IMR-90 (cell line): ENCODE measurements around the gene SPAG16. TPM values are rescaled to one million over a fixed set of nuclear protein-coding genes. Genes with fewer than 3 reads are reported as not detected.
A peak's percentile ranks its signal among the peaks of the same experiment; 100 is the strongest.

Experiments
- ATAC-seq: fragments of 200-7000 bp; cut with Tn5 transposase; 2 replicates; pipeline ENCODE4 v1.9.1; 2020; ENCODE audit warnings: low read depth, mild to moderate bottlenecking, moderate library complexity
- BruUV-seq: library from RNA; stranded (reverse); fragments of 400-500 nt; replicated peaks from 2 replicates; lab custom pipeline; 2021; lab: Mats Ljungman, UMichigan
- CTCF ChIA-PET: fragments of 300-600 bp; formaldehyde crosslinking; extraction: SDS; loops from one replicate; lab custom pipeline; 2021; ENCODE audit warnings: antibody characterized with exemption; lab: Yijun Ruan, JAX
- POLR2A ChIA-PET: fragments of 300-600 bp; sonication (Branson Sonifier 250); formaldehyde crosslinking; loops from one replicate; lab custom pipeline; 2022; ENCODE audit warnings: antibody characterized with exemption; ENCODE audit not compliant: unreplicated experiment; lab: Charles Lee
- DNase-seq: peaks from one replicate; pipeline ENCODE4 v3.0.0; 2013
- H2AFZ ChIP-seq: replicated peaks from 2 replicates; pipeline ENCODE3; 2013; ENCODE audit warnings: low read length, mild to moderate bottlenecking; ENCODE audit not compliant: poor library complexity
- H2AK5ac ChIP-seq: 2 replicates; pipeline ENCODE4 v1.6.1; 2013; ENCODE audit warnings: low read depth, low read length, inconsistent platforms
- H2AK9ac ChIP-seq: replicated peaks from 2 replicates; pipeline ENCODE3; 2013; ENCODE audit warnings: mild to moderate bottlenecking, low read depth, low read length, moderate library complexity; ENCODE audit not compliant: poor library complexity
- H2BK120ac ChIP-seq: 2 replicates; pipeline ENCODE4 v1.6.1; 2013; ENCODE audit warnings: low read depth, low read length, inconsistent platforms
- H2BK15ac ChIP-seq: 3 replicates; pipeline ENCODE4 v1.6.1; 2013; ENCODE audit warnings: low read depth, low read length, inconsistent platforms
- H2BK20ac ChIP-seq: 2 replicates; pipeline ENCODE4 v1.6.1; 2013; ENCODE audit warnings: low read depth, mild to moderate bottlenecking, inconsistent platforms, low read length, moderate library complexity
- H2BK5ac ChIP-seq: 2 replicates; pipeline ENCODE4 v1.6.1; 2013; ENCODE audit warnings: mild to moderate bottlenecking, low read depth, low read length, inconsistent platforms; ENCODE audit not compliant: poor library complexity, severe bottlenecking
- H3K14ac ChIP-seq: replicated peaks from 2 replicates; pipeline ENCODE4 v1.6.1; 2013; ENCODE audit warnings: low read depth, low read length, inconsistent platforms
- H3K18ac ChIP-seq: 2 replicates; pipeline ENCODE4 v1.6.1; 2013; ENCODE audit warnings: low read depth, low read length, control low read depth
- H3K23ac ChIP-seq: 2 replicates; pipeline ENCODE4 v1.6.1; 2013; ENCODE audit warnings: low read depth, low read length, inconsistent platforms
- H3K27ac ChIP-seq: 2 replicates; pipeline ENCODE4 v1.5.1; 2013; ENCODE audit warnings: mild to moderate bottlenecking, control low read depth, low read length; ENCODE audit not compliant: insufficient read depth
- H3K27me3 ChIP-seq: 2 replicates; pipeline ENCODE4 v1.6.1; 2013; ENCODE audit warnings: low read length; ENCODE audit not compliant: control insufficient read depth, insufficient read depth
- H3K36me3 ChIP-seq: 2 replicates; pipeline ENCODE4 v1.6.1; 2013; ENCODE audit warnings: low read length, mixed read lengths; ENCODE audit not compliant: control insufficient read depth, insufficient read depth
- H3K4ac ChIP-seq: 2 replicates; pipeline ENCODE4 v1.6.1; 2013; ENCODE audit warnings: low read depth, low read length, inconsistent platforms
- H3K4me1 ChIP-seq: 2 replicates; pipeline ENCODE4 v1.6.1; 2013; ENCODE audit warnings: low read length, mixed read lengths; ENCODE audit not compliant: control insufficient read depth, insufficient read depth
- H3K4me2 ChIP-seq: 2 replicates; pipeline ENCODE4 v1.6.1; 2013; ENCODE audit warnings: low read depth, mild to moderate bottlenecking, control low read depth, low read length, moderate library complexity
- H3K4me3 ChIP-seq: 2 replicates; pipeline ENCODE4 v1.5.1; 2013; ENCODE audit warnings: low read depth, mild to moderate bottlenecking, control low read depth, low read length, moderate library complexity; ENCODE audit not compliant: insufficient read depth
- H3K56ac ChIP-seq: 2 replicates; pipeline ENCODE4 v1.6.1; 2013; ENCODE audit warnings: low read length, inconsistent platforms; ENCODE audit not compliant: insufficient read depth; ENCODE audit errors: extremely low read depth
- H3K79me1 ChIP-seq, 2 experiments: 2 replicates each; pipeline ENCODE4 v1.6.1; 2013; ENCODE audit warnings: low read length in 2 of 2, inconsistent platforms in 1 of 2, low read depth in 1 of 2
- H3K9ac ChIP-seq: 2 replicates; pipeline ENCODE4 v1.6.1; 2013; ENCODE audit warnings: low read depth, low read length, control low read depth
- H3K9me1 ChIP-seq: 2 replicates; pipeline ENCODE4 v1.6.1; 2013; ENCODE audit warnings: low read length, inconsistent platforms; ENCODE audit not compliant: insufficient read depth
- H3K9me3 ChIP-seq: 2 replicates; pipeline ENCODE4 v1.6.1; 2013; ENCODE audit warnings: low read length; ENCODE audit not compliant: control insufficient read depth, insufficient read depth
- H4K20me1 ChIP-seq: 2 replicates; pipeline ENCODE4 v1.6.1; 2013; ENCODE audit warnings: low read length, inconsistent platforms; ENCODE audit not compliant: insufficient read depth
- H4K5ac ChIP-seq: 2 replicates; pipeline ENCODE4 v1.6.1; 2013; ENCODE audit warnings: mild to moderate bottlenecking, low read depth, low read length, control low read depth
- H4K8ac ChIP-seq, 2 experiments: 2 replicates each; pipeline ENCODE4 v1.6.1; 2013; ENCODE audit warnings: low read depth in 2 of 2, low read length in 2 of 2, control low read depth in 1 of 2, inconsistent platforms in 1 of 2
- H4K91ac ChIP-seq: 2 replicates; pipeline ENCODE4 v1.6.1; 2013; ENCODE audit warnings: low read depth, low read length, inconsistent platforms; ENCODE audit not compliant: insufficient read depth
- FOS ChIP-seq: fragments of 150-350 bp; IDR thresholded peaks from 2 replicates; pipeline ENCODE4 v1.6.1; 2016; ENCODE audit warnings: low read depth, low read length
- NFE2L2 ChIP-seq: fragments of 150-350 bp; IDR thresholded peaks from 2 replicates; pipeline ENCODE4 v1.6.1; 2016; ENCODE audit warnings: low read depth, mild to moderate bottlenecking, low read length
- POLR2A ChIP-seq: IDR thresholded peaks from 2 replicates; pipeline ENCODE4 v1.6.1; 2012; ENCODE audit warnings: mild to moderate bottlenecking, low read depth, low read length
- SMC3 ChIP-seq: fragments of 150-350 bp; IDR thresholded peaks from 2 replicates; pipeline ENCODE4 v1.6.1; 2016; ENCODE audit warnings: low read depth, mild to moderate bottlenecking, antibody characterized with exemption, low read length, moderate library complexity
- WGBS, 2 experiments: methylation state at CpG; one replicate each; pipeline versions ENCODE4 v1.1.5 to v1.1.7; 2013; ENCODE audit warnings: missing lambda C conversion rate in 2 of 2; ENCODE audit not compliant: insufficient read length in 1 of 2; ENCODE audit errors: extremely low coverage in 2 of 2; 5-methylcytosine and 5-hydroxymethylcytosine counted together
- dilution Hi-C: fragments of 300-500 bp; cut with HindIII; formaldehyde crosslinking; loops from one replicate; pipeline ENCODE4 v1.14.3; 2018; ENCODE audit warnings: low sequenced_read_pairs; ENCODE audit not compliant: unreplicated experiment
- in situ Hi-C: fragments of 300-500 bp; cut with MboI; formaldehyde crosslinking; loops from 3 replicates; pipeline ENCODE4 v1.14.3; 2019; ENCODE audit warnings: low sequenced_read_pairs, inconsistent platforms, mixed read lengths
- intact Hi-C: fragments of 100-400 bp; cut with micrococcal nuclease; formaldehyde crosslinking; loops from 2 replicates; pipeline ENCODE4 v1.10.0; 2022
- polyA plus RNA-seq, 3 experiments: library from polyadenylated mRNA; depleted of rRNA; stranded (reverse); fragments of >200 nt; gene quantifications; 2 replicates each; pipeline ENCODE4 v1.2.3, GENCODE V29; 2012; ENCODE audit warnings: low replicate concordance in 1 of 3
- total RNA-seq: library from RNA; depleted of rRNA; stranded (reverse); fragments of >200 nt; gene quantifications from 2 replicates; pipeline ENCODE4 v1.2.3, GENCODE V29; 2012
- TF ChIP-seq, protein P1 (sequence below): fragments of 150-350 bp; IDR thresholded peaks from 2 replicates; pipeline ENCODE4 v1.6.1; 2017; ENCODE audit warnings: mild to moderate bottlenecking, antibody characterized with exemption, low read length, low read depth
- TF ChIP-seq, protein P2 (sequence below): conservative IDR thresholded peaks from 2 replicates; pipeline ENCODE4 v1.5.1; 2012; ENCODE audit warnings: mild to moderate bottlenecking, low read depth, low read length, improper control_type of control experiment

The SPAG16 gene
- total and polyA plus RNA-seq, 2 of the 4 experiments (the other 2 are of a cell fraction), result 7.3 to 13.5 TPM

GRCh38 chr2:213249502-213249901, 34.8 kb upstream of the SPAG16 start:
- no peak overlapping the region for H2AFZ ChIP-seq
- H3K23ac ChIP-seq, result no peak overlapping the region
- no peaks in the 10 kb centered on the region for H3K9me3 ChIP-seq
- H3K4me2 ChIP-seq, result no peak overlapping the region
- no peak overlapping the region for H4K91ac ChIP-seq
- H2BK20ac ChIP-seq, result peak overlapping the region; percentile 39; the same call in 1 of the 2 replicates
- no peak overlapping the region for H3K4me3 ChIP-seq
- no peaks in the 10 kb centered on the region for H4K20me1 ChIP-seq
- H2AK5ac ChIP-seq, result no peak overlapping the region
- TF ChIP-seq, protein P1, sequence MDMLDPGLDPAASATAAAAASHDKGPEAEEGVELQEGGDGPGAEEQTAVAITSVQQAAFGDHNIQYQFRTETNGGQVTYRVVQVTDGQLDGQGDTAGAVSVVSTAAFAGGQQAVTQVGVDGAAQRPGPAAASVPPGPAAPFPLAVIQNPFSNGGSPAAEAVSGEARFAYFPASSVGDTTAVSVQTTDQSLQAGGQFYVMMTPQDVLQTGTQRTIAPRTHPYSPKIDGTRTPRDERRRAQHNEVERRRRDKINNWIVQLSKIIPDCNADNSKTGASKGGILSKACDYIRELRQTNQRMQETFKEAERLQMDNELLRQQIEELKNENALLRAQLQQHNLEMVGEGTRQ, result no peak
- TF ChIP-seq FOS (no peak), SMC3 (no peak), POLR2A (no peak), NFE2L2 (no peak)
- TF ChIP-seq, protein P2, sequence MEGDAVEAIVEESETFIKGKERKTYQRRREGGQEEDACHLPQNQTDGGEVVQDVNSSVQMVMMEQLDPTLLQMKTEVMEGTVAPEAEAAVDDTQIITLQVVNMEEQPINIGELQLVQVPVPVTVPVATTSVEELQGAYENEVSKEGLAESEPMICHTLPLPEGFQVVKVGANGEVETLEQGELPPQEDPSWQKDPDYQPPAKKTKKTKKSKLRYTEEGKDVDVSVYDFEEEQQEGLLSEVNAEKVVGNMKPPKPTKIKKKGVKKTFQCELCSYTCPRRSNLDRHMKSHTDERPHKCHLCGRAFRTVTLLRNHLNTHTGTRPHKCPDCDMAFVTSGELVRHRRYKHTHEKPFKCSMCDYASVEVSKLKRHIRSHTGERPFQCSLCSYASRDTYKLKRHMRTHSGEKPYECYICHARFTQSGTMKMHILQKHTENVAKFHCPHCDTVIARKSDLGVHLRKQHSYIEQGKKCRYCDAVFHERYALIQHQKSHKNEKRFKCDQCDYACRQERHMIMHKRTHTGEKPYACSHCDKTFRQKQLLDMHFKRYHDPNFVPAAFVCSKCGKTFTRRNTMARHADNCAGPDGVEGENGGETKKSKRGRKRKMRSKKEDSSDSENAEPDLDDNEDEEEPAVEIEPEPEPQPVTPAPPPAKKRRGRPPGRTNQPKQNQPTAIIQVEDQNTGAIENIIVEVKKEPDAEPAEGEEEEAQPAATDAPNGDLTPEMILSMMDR, result no peak
- no peak overlapping the region for H4K8ac ChIP-seq
- H3K9me1 ChIP-seq, result no peaks in the 10 kb centered on the region; the same call in 1 of the 2 replicates
- DNase-seq (no peak), ATAC-seq (no peak)
- intact Hi-C loops (no loop called here), in situ Hi-C loops (loop anchor here (10.0 kb wide), 1 partner anchor 565 kb away; no protein-coding TSS in a partner anchor), dilution Hi-C loops (no loop called here)
- WGBS, 2 experiments, result 100% methylated on average over 3 of the region's 6 CpGs; no CpG with 5 or more reads in 1 of the 2 experiments
- H3K14ac ChIP-seq, result no peak overlapping the region
- no peak overlapping the region for H3K4ac ChIP-seq
- H2AK9ac ChIP-seq, result no peak overlapping the region
- POLR2A ChIA-PET, result no interaction called here
- no peak overlapping the region for H3K27ac ChIP-seq
- CTCF ChIA-PET, result no interaction called here
- no peak overlapping the region for H3K9ac ChIP-seq
- H3K4me1 ChIP-seq, result no peaks in the 10 kb centered on the region
- H3K79me1 ChIP-seq, result no peaks in the 10 kb centered on the region
- no peaks in the 10 kb centered on the region for H3K27me3 ChIP-seq
- H2BK15ac ChIP-seq, result no peak overlapping the region
- no peak overlapping the region for H2BK5ac ChIP-seq
- no peak overlapping the region; the same call in 1 of the 2 replicates for H2BK120ac ChIP-seq
- H4K5ac ChIP-seq, result no peak overlapping the region; the same call in 1 of the 2 replicates
- no TSS peak for BruUV-seq
- no peak overlapping the region for H3K18ac ChIP-seq
- no peaks in the 10 kb centered on the region for H3K36me3 ChIP-seq
- H3K56ac ChIP-seq, result no peak overlapping the region
